GM18909 (cell line): ENCODE data around the gene OR6C75.
"Not testable (repeated sequence)": the region's sequence is repeated elsewhere in the genome, so short reads cannot be mapped to it uniquely, and the experiment has no call there.

ENCODE experiments used
- ATAC-seq: cut with Tn5 transposase; IDR thresholded peaks from one replicate; pipeline ENCODE4 v1.9.1; 2021; ENCODE audit warnings: mild to moderate bottlenecking; ENCODE audit not compliant: unreplicated experiment, poor library complexity

Gene OR6C75

GRCh38 chr12:55362675-55363074 lies at the start of gene OR6C75:
Gene OR6C75, plus strand, starts transcription at chr12:55362975. Its CDS starts 2,136 bp downstream, at chr12:55365111.
- no peak for ATAC-seq

GRCh38 chr12:55314043-55314442 lies 48.7 kb upstream of the OR6C75 start, which contains the start of gene OR6C1:
Gene OR6C1, plus strand, starts transcription at chr12:55314343. Its CDS starts 6,257 bp downstream, at chr12:55320600.
- ATAC-seq, result no peak

GRCh38 chr12:55320201-55320600 lies 42.6 kb upstream of the OR6C75 start:
- no peak for ATAC-seq

- not testable (repeated sequence) for ATAC-seq
Measured at GRCh38 chr12:55325801-55326200, 37.0 kb upstream of the OR6C75 start.

- ATAC-seq, result no peak
Measured at GRCh38 chr12:55330446-55330845, 32.3 kb upstream of the OR6C75 start, which contains the start of gene OR6C3. Gene OR6C3, plus strand, starts transcription at chr12:55330746. Its CDS starts 955 bp downstream, at chr12:55331701.

- ATAC-seq, result no peak
Measured at GRCh38 chr12:55336002-55336401, 26.8 kb upstream of the OR6C75 start.

GRCh38 chr12:55355338-55355737 lies 7.4 kb upstream of the OR6C75 start:
- ATAC-seq, result not testable (repeated sequence)

- ATAC-seq, result no peak
Measured at GRCh38 chr12:55365086-55365485, 2.3 kb downstream of the OR6C75 start.

- ATAC-seq, result no peak
Measured at GRCh38 chr12:55372521-55372920, 9.7 kb downstream of the OR6C75 start.

- no peak for ATAC-seq
Measured at GRCh38 chr12:55385891-55386290, 23.1 kb downstream of the OR6C75 start.

GRCh38 chr12:55392032-55392795 lies 29.4 kb downstream of the OR6C75 start:
- no peak for ATAC-seq

- no peak for ATAC-seq
Measured at GRCh38 chr12:55396326-55396725, 33.6 kb downstream of the OR6C75 start.

- ATAC-seq, result no peak
Measured at GRCh38 chr12:55400229-55400628, 37.5 kb downstream of the OR6C75 start, which contains the start of gene OR6C65. Gene OR6C65, plus strand, starts transcription at chr12:55400529. Its CDS starts 0 bp downstream, at chr12:55400529.

- ATAC-seq, result no peak
Measured at GRCh38 chr12:55407866-55408265, 45.1 kb downstream of the OR6C75 start.

- ATAC-seq, result not testable (repeated sequence)
Measured at GRCh38 chr12:55409133-55409532, 46.4 kb downstream of the OR6C75 start.

- ATAC-seq, result not testable (repeated sequence)
Measured at GRCh38 chr12:55412138-55412537, 49.4 kb downstream of the OR6C75 start.

- not testable (repeated sequence) for ATAC-seq
Measured at GRCh38 chr12:55413498-55414388, 51.0 kb downstream of the OR6C75 start.

GRCh38 chr12:55414396-55414823 lies 51.6 kb downstream of the OR6C75 start:
- ATAC-seq, result not testable (repeated sequence)

- not testable (repeated sequence) for ATAC-seq
Measured at GRCh38 chr12:55414889-55415288, 52.1 kb downstream of the OR6C75 start.

- no peak for ATAC-seq
Measured at GRCh38 chr12:55416961-55417360, 54.2 kb downstream of the OR6C75 start.
